Stomach (tissue), 9 donors: ENCODE measurements around the gene EDA. TPM values are rescaled to one million over a fixed set of nuclear protein-coding genes. Genes with fewer than 3 reads are reported as not detected.

Source experiments
- DNase-seq, 2 donors: peaks; one replicate each; pipeline versions ENCODE4 v3.0.0 to v3.0.0-alpha.2; 2013 to 2019
- H3K27ac ChIP-seq, 5 donors: fragments of 200-600 bp in 4 of 5; sonication (generic) in 4 of 5; one replicate each; pipeline ENCODE4 v1.5.1; 2013 to 2019; ENCODE audit warnings: mild to moderate bottlenecking in 1 of 5, moderate library complexity in 1 of 5
- H3K27me3 ChIP-seq, 3 donors: fragments of 200-600 bp; sonication (generic); one replicate each; pipeline ENCODE4 v1.5.1; 2017 to 2019; ENCODE audit warnings: mixed run types in 1 of 3
- H3K36me3 ChIP-seq, 4 donors: fragments of 200-600 bp; sonication (generic); 1 replicate in 3 of 4; 2 replicates in 1 of 4; pipeline ENCODE4 v1.5.1; 2016 to 2019
- H3K4me1 ChIP-seq, 4 donors: fragments of 200-600 bp; sonication (generic); one replicate each; pipeline ENCODE4 v1.5.1; 2016 to 2019
- H3K4me3 ChIP-seq, 4 donors: fragments of 200-600 bp; sonication (generic) in 3 of 4; one replicate each; pipeline ENCODE4 v1.5.1; 2016 to 2019; ENCODE audit warnings: mild to moderate bottlenecking in 1 of 4
- H3K9me3 ChIP-seq, 4 donors: fragments of 200-600 bp; sonication (generic); one replicate each; pipeline ENCODE4 v1.5.1; 2016 to 2019
- EP300 ChIP-seq: sonication (generic); formaldehyde crosslinking; IDR thresholded peaks from one replicate; pipeline ENCODE4 v1.6.1; 2017; ENCODE audit warnings: antibody characterized with exemption
- POLR2A ChIP-seq, 4 donors: fragments of 450-650 bp; IDR thresholded peaks; one replicate each; pipeline ENCODE4 v1.6.1; 2016; ENCODE audit warnings: antibody characterized with exemption in 4 of 4, control low read depth in 2 of 4, mild to moderate bottlenecking in 1 of 4, moderate library complexity in 1 of 4
- POLR2AphosphoS5 ChIP-seq, 3 donors: sonication (generic); formaldehyde crosslinking; IDR thresholded peaks; one replicate each; pipeline ENCODE4 v1.6.1; 2016; ENCODE audit warnings: antibody characterized with exemption in 3 of 3
- WGBS, 5 donors: extraction: QIAGEN DNeasy Blood & Tissue Kit in 3 of 5; methylation state at CpG; one replicate each; pipeline versions ENCODE4 v1.1.5 to v1.1.7; 2013 to 2018; 5-methylcytosine and 5-hydroxymethylcytosine counted together
- intact Hi-C: fragments of 100-400 bp; cut with DNase I; formaldehyde crosslinking; loops from one replicate; pipeline ENCODE4 v1.15.1; 2023; ENCODE audit warnings: low total_unique reads
- polyA plus RNA-seq, 3 donors: library from polyadenylated mRNA; stranded (reverse); fragments of 200-250 nt; gene quantifications; one replicate each; pipeline ENCODE4 v1.2.3, GENCODE V29; 2013
- total RNA-seq, 5 donors: library from RNA; depleted of rRNA; stranded (reverse); fragments of >200 nt; gene quantifications; one replicate each; pipeline versions ENCODE4 v1.1.0 to v1.2.3, GENCODE V29; 2014 to 2016
- TF ChIP-seq, protein P1 (sequence below), 7 experiments: fragments of 450-650 bp in 4 of 7; fragments of 200-600 bp in 3 of 7; sonication (generic) in 3 of 7; IDR thresholded peaks; one replicate each; pipeline ENCODE4 v1.5.1; 2016 to 2019; ENCODE audit warnings: antibody characterized with exemption in 7 of 7, control low read depth in 2 of 7, mild to moderate bottlenecking in 1 of 7
- donor health status: healthy with polysubstance abuse.
- donor health status: Bipolar disorder and iron deficiency.
- donor health status: healthy.

Gene EDA
- total and polyA plus RNA-seq, 8 donors, result 1.6 to 26.1 (median 3.1) TPM; not detected in 1

GRCh38 chrX:70013466-70014381 is 397.8 kb downstream of the EDA start:
- 22 to 48% (median 41%) methylated on average over 3 to 5 of the region's 5 CpGs for WGBS, 5 donors
- no peak overlapping the region for H3K4me3 ChIP-seq
- no peaks in the 10 kb centered on the region for H3K36me3 ChIP-seq
- intact Hi-C loops, result no loop called here
- TF ChIP-seq POLR2AphosphoS5 (IDR thresholded peaks at IDR 0.05) (no peak), EP300 (no peak), POLR2A (IDR thresholded peaks at IDR 0.05) (no peak)
- TF ChIP-seq, protein P1, sequence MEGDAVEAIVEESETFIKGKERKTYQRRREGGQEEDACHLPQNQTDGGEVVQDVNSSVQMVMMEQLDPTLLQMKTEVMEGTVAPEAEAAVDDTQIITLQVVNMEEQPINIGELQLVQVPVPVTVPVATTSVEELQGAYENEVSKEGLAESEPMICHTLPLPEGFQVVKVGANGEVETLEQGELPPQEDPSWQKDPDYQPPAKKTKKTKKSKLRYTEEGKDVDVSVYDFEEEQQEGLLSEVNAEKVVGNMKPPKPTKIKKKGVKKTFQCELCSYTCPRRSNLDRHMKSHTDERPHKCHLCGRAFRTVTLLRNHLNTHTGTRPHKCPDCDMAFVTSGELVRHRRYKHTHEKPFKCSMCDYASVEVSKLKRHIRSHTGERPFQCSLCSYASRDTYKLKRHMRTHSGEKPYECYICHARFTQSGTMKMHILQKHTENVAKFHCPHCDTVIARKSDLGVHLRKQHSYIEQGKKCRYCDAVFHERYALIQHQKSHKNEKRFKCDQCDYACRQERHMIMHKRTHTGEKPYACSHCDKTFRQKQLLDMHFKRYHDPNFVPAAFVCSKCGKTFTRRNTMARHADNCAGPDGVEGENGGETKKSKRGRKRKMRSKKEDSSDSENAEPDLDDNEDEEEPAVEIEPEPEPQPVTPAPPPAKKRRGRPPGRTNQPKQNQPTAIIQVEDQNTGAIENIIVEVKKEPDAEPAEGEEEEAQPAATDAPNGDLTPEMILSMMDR (IDR thresholded peaks at IDR 0.05), result no peak
- DNase-seq, result peak; percentile 60 to 69
- H3K4me1 ChIP-seq, result peaks cover 0 to 7% (median 0%) of the 10 kb centered on the region in 4 donors
- peak overlapping the region; percentile 49 to 68 (median 52) for H3K27ac ChIP-seq
- H3K27me3 ChIP-seq, result peaks cover 0 to 8% (median 6%) of the 10 kb centered on the region in 3 donors
- H3K9me3 ChIP-seq, result peaks cover 0 to 12% (median 0%) of the 10 kb centered on the region in 4 donors

DNA sequence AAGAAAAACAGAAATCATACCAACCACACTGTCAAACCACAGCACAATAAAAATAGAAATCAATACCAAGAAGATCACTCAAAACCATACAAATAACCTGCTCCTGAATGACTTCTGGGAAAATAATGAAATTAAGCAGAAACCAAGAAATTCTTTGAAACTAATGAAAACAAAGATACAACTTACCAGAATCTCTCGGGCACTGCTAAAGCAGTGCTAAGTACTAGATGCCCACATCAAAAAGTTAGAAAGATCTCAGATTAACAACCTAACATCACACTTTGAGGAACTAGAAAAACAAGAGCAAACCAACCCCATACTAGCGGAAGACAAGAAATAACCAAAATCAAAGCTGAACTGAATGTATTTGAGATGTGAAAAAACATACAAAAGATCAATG is 400.6 kb downstream of the EDA start:
- Histone ChIP-seq H3K4me3 (no peak overlapping the region), H3K36me3 (no peaks in the 10 kb centered on the region), H3K27ac (no peak overlapping the region), H3K4me1 (peaks cover 0 to 7% (median 0%) of the 10 kb centered on the region in 4 donors), H3K27me3 (peaks cover 0 to 8% (median 6%) of the 10 kb centered on the region in 3 donors), H3K9me3 (peaks cover 0 to 12% (median 0%) of the 10 kb centered on the region in 4 donors)
- 79 to 95% (median 89%) methylated on average over 2 of the region's 2 CpGs for WGBS, 5 donors
- intact Hi-C loops, result no loop called here
- TF ChIP-seq, protein P1 (IDR thresholded peaks at IDR 0.05), result no peak
- no peak for TF ChIP-seq POLR2AphosphoS5 (IDR thresholded peaks at IDR 0.05)
- no peak for TF ChIP-seq EP300
- no peak for TF ChIP-seq POLR2A (IDR thresholded peaks at IDR 0.05)
- no peak for DNase-seq

GRCh38 chrX:70022616-70023015 is 406.7 kb downstream of the EDA start:
- intact Hi-C loops, result no loop called here
- H3K4me1 ChIP-seq, result peaks cover 0 to 10% (median 3%) of the 10 kb centered on the region in 4 donors
- H3K9me3 ChIP-seq, result peaks cover 0 to 9% (median 0%) of the 10 kb centered on the region in 4 donors
- H3K36me3 ChIP-seq, result no peaks in the 10 kb centered on the region
- DNase-seq, result peak in 1 of 2 donors; percentile 39
- 37 to 75% (median 63%) methylated on average over 4 of the region's 4 CpGs for WGBS, 5 donors
- no peak overlapping the region for H3K4me3 ChIP-seq
- peak overlapping the region; percentile 7 to 70 (median 35) for H3K27ac ChIP-seq
- no peaks in the 10 kb centered on the region for H3K27me3 ChIP-seq
- TF ChIP-seq EP300 (no peak), POLR2AphosphoS5 (IDR thresholded peaks at IDR 0.05) (peak in 1 of 3 donors; percentile 52)

DNA sequence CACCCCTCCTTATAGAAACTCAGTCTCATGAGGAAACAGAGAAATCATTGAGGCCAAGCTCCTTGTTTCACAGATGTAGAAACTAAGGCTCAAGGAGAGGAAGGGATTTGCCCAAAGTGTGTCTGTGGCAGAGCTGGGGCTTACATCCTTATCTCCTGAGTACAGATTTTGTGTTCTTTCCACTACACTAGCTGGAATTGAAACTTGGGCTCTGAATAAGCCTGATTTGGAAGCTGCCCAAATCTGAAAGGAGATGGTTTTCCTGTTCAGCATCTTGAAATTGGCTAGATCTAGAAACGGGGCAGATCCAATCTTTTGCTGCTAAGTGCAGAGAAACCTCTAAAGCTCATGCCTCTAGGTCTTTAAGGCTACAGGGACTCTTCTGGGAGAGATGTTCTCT is 409.6 kb downstream of the EDA start:
- Histone ChIP-seq H3K4me3 (no peak overlapping the region), H3K27me3 (no peaks in the 10 kb centered on the region), H3K9me3 (no peaks in the 10 kb centered on the region), H3K4me1 (peaks cover 0 to 10% (median 3%) of the 10 kb centered on the region in 4 donors), H3K27ac (no peak overlapping the region), H3K36me3 (no peaks in the 10 kb centered on the region)
- DNase-seq, result peak in 1 of 2 donors; percentile 35
- 0 to 19% (median 11%) methylated on average over 1 of the region's 1 CpG for WGBS, 5 donors
- intact Hi-C loops, result no loop called here
- TF ChIP-seq POLR2AphosphoS5 (IDR thresholded peaks at IDR 0.05) (no peak), POLR2A (IDR thresholded peaks at IDR 0.05) (no peak), EP300 (no peak)
- TF ChIP-seq, protein P1 (IDR thresholded peaks at IDR 0.05), result no peak
